GM23248 (cell line): ENCODE data around the gene GDE1.

Experiments used
- EZH2 ChIP-seq: fragments of 200-600 bp; sonication (generic); IDR thresholded peaks from 2 replicates; pipeline ENCODE4 v1.6.1; 2018; ENCODE audit warnings: antibody characterized with exemption, mild to moderate bottlenecking; ENCODE audit not compliant: insufficient read depth, poor library complexity, severe bottlenecking
- EZH2phosphoT487 ChIP-seq: fragments of 200-600 bp; sonication (generic); IDR thresholded peaks from 2 replicates; pipeline ENCODE4 v1.6.1; 2018; ENCODE audit warnings: antibody characterized with exemption, moderate library complexity, mild to moderate bottlenecking, low read depth; ENCODE audit not compliant: insufficient read depth

DNA sequence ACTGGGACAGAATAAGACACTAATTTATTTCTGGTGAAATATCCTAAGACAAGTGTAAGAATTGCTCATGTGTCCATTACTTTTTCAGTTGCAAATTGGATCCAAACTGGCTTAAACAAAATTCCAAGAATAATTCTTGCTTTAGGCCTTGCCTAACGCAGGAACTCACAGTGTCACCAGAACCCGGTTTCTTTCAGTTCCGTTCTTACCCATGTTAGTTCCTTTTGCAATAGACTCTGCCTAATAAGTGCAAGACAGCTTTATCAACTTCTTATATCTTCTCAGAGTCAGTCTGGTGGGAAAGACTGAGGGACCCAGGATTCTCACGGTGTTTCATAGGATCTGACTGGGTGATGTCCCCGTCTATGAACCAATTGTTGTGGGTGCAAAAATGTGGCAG lies 24.7 kb downstream of the GDE1 start:
- TF ChIP-seq EZH2phosphoT487 = no peak
- TF ChIP-seq EZH2 = no peak
